Renal cortical epithelial cell (primary cell): ENCODE data around the gene FAAP100. TPM values are rescaled to one million over a fixed set of nuclear protein-coding genes. Genes with fewer than 3 reads are reported as not detected.
"Not testable (repeated sequence)": the region's sequence is repeated elsewhere in the genome, so short reads cannot be mapped to it uniquely, and the experiment has no call there.

Experiments
- DNase-seq: peaks from one replicate; pipeline ENCODE4 v3.0.0-alpha.2; 2011; ENCODE audit warnings: low read depth
- total RNA-seq: library from RNA; depleted of rRNA; stranded (reverse); fragments of >200 nt; gene quantifications from 2 replicates; pipeline ENCODE4 v1.2.3, GENCODE V29; 2014

FAAP100 gene
- 13.2 and 22.2 TPM in 2 replicates for total RNA-seq

GRCh38 chr17:81552244-81553017 is at the start of gene FAAP100:
Gene FAAP100, minus strand, starts transcription at chr17:81552353. Its CDS starts 23 bp downstream, at chr17:81552330.
- peak; percentile 36 for DNase-seq

GRCh38 chr17:81601525-81602120 is 49.5 kb upstream of the FAAP100 start:
- DNase-seq: peak; percentile 66

- no peak for DNase-seq
These were observed 47.8 kb upstream of the FAAP100 start for GRCh38 chr17:81599719-81600486.

GRCh38 chr17:81593105-81593871 is 41.1 kb upstream of the FAAP100 start:
- DNase-seq: no peak

- no peak for DNase-seq
These were observed 39.8 kb upstream of the FAAP100 start for GRCh38 chr17:81591971-81592370.

GRCh38 chr17:81590121-81590520 is 38.0 kb upstream of the FAAP100 start:
- no peak for DNase-seq

GRCh38 chr17:81589612-81590011 is 37.5 kb upstream of the FAAP100 start:
- DNase-seq: no peak

- DNase-seq: no peak
These were observed 33.9 kb upstream of the FAAP100 start for GRCh38 chr17:81586096-81586495.

GRCh38 chr17:81584771-81585170 is 32.6 kb upstream of the FAAP100 start:
- not testable (repeated sequence) for DNase-seq

- no peak for DNase-seq
These were observed 31.6 kb upstream of the FAAP100 start for GRCh38 chr17:81583589-81584342.

GRCh38 chr17:81582749-81583148 is 30.6 kb upstream of the FAAP100 start:
- DNase-seq: no peak

- peak; percentile 33 for DNase-seq
These were observed 30.2 kb upstream of the FAAP100 start for GRCh38 chr17:81582341-81582740.

- DNase-seq: no peak
These were observed 29.6 kb upstream of the FAAP100 start for GRCh38 chr17:81581758-81582157.

GRCh38 chr17:81580481-81580880 is 28.3 kb upstream of the FAAP100 start:
- DNase-seq: no peak

GRCh38 chr17:81579821-81580321 is 27.7 kb upstream of the FAAP100 start:
- DNase-seq: no peak

- DNase-seq: no peak
These were observed 27.1 kb upstream of the FAAP100 start for GRCh38 chr17:81579298-81579697.

GRCh38 chr17:81578561-81579225 is 26.5 kb upstream of the FAAP100 start:
- DNase-seq: no peak

- DNase-seq: peak; percentile 64
These were observed 25.9 kb upstream of the FAAP100 start for GRCh38 chr17:81578038-81578441.

GRCh38 chr17:81577278-81578000 is 25.3 kb upstream of the FAAP100 start:
- DNase-seq: peak; percentile 15
